Mucosa of rectum (tissue), 2 donors: Measurements from ENCODE around the gene CDK9.

ENCODE experiments used
- H3K27ac ChIP-seq, 2 donors: one replicate each; pipeline ENCODE4 v1.7.0; 2013; ENCODE audit warnings: inconsistent platforms in 2 of 2, low read depth in 2 of 2, low read length in 2 of 2
- H3K27me3 ChIP-seq, 2 donors: one replicate each; pipeline ENCODE4 v1.7.0; 2013; ENCODE audit warnings: low read length in 2 of 2; ENCODE audit not compliant: control insufficient read depth in 2 of 2, insufficient read depth in 2 of 2
- H3K36me3 ChIP-seq, 2 donors: one replicate each; pipeline ENCODE4 v1.7.0; 2013; ENCODE audit warnings: low read length in 2 of 2; ENCODE audit not compliant: control insufficient read depth in 2 of 2, insufficient read depth in 2 of 2
- H3K4me1 ChIP-seq, 2 donors: one replicate each; pipeline ENCODE4 v1.7.0; 2013; ENCODE audit warnings: low read length in 2 of 2, mild to moderate bottlenecking in 1 of 2; ENCODE audit not compliant: control insufficient read depth in 2 of 2, insufficient read depth in 2 of 2
- H3K4me3 ChIP-seq, 2 donors: one replicate each; pipeline ENCODE4 v1.7.0; 2013; ENCODE audit warnings: low read length in 2 of 2
- H3K9ac ChIP-seq, 2 donors: one replicate each; pipeline ENCODE4 v1.7.0; 2013; ENCODE audit warnings: low read length in 2 of 2, low read depth in 1 of 2, mild to moderate bottlenecking in 1 of 2
- H3K9me3 ChIP-seq, 2 donors: one replicate each; pipeline ENCODE4 v1.7.0; 2013; ENCODE audit warnings: low read length in 2 of 2; ENCODE audit not compliant: control insufficient read depth in 2 of 2
- donor health status: healthy.
- donor health status: Normal muscosa, but diverticular disease.

CDK9 gene

DNA sequence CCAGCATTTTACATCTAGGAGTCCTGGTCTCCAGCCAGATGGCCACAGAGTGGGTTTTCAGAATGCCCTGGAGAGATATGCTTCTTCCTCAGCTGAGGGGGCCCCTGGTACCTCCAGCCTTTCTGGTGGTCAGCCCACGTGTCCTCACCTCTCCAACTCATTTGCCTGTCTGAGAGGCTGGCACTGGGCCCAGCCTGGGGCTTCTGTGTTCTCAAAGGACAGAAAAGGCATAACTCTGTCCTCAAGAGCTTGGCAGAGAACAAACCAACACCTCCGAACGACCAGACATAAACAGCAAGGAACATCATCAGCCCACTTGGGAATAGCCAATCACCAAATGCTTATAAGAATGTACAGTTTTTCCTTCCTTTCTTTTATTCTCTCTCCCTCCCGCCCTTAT, 51.5 kb downstream of the CDK9 start:
- H3K27ac ChIP-seq = peak overlapping the region; percentile 56 to 81
- peaks cover 19 to 29% of the 10 kb centered on the region in 2 donors for H3K4me1 ChIP-seq
- no peak overlapping the region for H3K4me3 ChIP-seq
- H3K9me3 ChIP-seq = no peaks in the 10 kb centered on the region
- H3K9ac ChIP-seq = no peak overlapping the region
- H3K36me3 ChIP-seq = no peaks in the 10 kb centered on the region
- peaks cover 2% of the 10 kb centered on the region in 2 donors for H3K27me3 ChIP-seq

DNA sequence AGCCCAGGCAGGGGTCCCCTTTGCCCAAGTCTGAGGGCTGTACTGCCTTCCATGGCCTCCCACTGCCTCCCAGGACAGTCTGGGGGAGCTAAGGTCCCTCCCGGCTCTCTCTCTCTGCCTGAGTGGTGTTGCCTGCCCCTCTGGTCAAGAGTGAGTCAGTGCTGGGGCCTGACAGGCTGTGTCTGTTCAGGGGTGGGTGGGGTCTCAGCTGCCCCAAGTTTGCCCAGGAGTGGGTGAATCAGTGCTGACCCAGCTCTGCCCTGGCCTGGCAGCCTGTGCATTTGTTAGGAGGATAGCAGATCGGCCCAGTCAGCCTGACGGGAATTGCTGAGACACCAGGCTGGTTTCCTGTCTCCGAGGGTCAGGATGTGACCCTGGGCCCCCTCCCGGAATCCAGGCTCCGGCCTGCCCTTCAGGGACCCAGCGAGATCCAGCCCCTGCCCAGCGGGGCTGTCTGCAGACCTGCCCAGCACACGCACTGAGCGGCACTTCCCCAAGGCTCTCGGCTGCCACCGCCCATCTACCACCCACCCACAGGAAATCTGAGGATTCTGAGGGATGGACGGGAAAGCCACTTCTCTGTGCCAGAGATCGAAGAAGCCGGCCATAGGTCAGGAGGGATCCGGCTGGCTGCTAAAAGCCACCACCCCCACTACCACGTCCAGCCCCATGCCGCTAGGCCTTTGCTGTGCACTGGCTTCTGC, 52.7 kb downstream of the CDK9 start:
- Histone ChIP-seq H3K27ac (peak overlapping the region; percentile 56 to 81), H3K9me3 (no peaks in the 10 kb centered on the region), H3K27me3 (peaks cover 2% of the 10 kb centered on the region in 2 donors), H3K4me3 (no peak overlapping the region), H3K4me1 (peaks cover 19 to 29% of the 10 kb centered on the region in 2 donors), H3K9ac (no peak overlapping the region), H3K36me3 (no peaks in the 10 kb centered on the region)
